RWPE2 (cell line): Measurements from ENCODE around the gene FBXO38.

Experiments used
- ATAC-seq: fragments of 200-7000 bp; cut with Tn5 transposase; 3 replicates; pipeline ENCODE4 v1.9.1; 2021; ENCODE audit warnings: low read depth
- DNase-seq: peaks from one replicate; pipeline ENCODE4 v3.0.0-alpha.2; 2020; ENCODE audit warnings: low spot score
- H3K27ac ChIP-seq: fragments of 450-650 bp; 2 replicates; pipeline ENCODE4 v1.5.1; 2017; ENCODE audit warnings: mild to moderate bottlenecking; ENCODE audit not compliant: poor library complexity, severe bottlenecking
- H3K27me3 ChIP-seq: fragments of 250-450 bp; sonication (Bioruptor Pico); 2 replicates; pipeline ENCODE4 v1.5.1; 2021; ENCODE audit warnings: mild to moderate bottlenecking, moderate library complexity; ENCODE audit not compliant: insufficient read depth, poor library complexity, severe bottlenecking
- H3K36me3 ChIP-seq: fragments of 250-450 bp; sonication (Bioruptor Pico); 2 replicates; pipeline ENCODE4 v1.5.1; 2020; ENCODE audit warnings: low read depth, mild to moderate bottlenecking, moderate library complexity
- H3K4me1 ChIP-seq: fragments of 250-450 bp; sonication (Bioruptor Pico); 2 replicates; pipeline ENCODE4 v1.5.1; 2021; ENCODE audit warnings: mild to moderate bottlenecking, moderate library complexity; ENCODE audit not compliant: insufficient read depth, poor library complexity, severe bottlenecking
- H3K4me3 ChIP-seq: fragments of 250-450 bp; sonication (Bioruptor Pico); 2 replicates; pipeline ENCODE4 v1.5.1; 2021; ENCODE audit warnings: mild to moderate bottlenecking, moderate library complexity; ENCODE audit not compliant: severe bottlenecking
- H3K9me3 ChIP-seq: fragments of 250-450 bp; sonication (Bioruptor Pico); 2 replicates; pipeline ENCODE4 v1.5.1; 2021; ENCODE audit warnings: mild to moderate bottlenecking, moderate library complexity; ENCODE audit not compliant: severe bottlenecking
- TF ChIP-seq, protein P1 (sequence below): fragments of 450-650 bp; IDR thresholded peaks from one replicate; pipeline ENCODE4 v1.5.1; 2017; ENCODE audit warnings: mild to moderate bottlenecking, moderate library complexity; ENCODE audit not compliant: poor library complexity, severe bottlenecking

Gene FBXO38

DNA sequence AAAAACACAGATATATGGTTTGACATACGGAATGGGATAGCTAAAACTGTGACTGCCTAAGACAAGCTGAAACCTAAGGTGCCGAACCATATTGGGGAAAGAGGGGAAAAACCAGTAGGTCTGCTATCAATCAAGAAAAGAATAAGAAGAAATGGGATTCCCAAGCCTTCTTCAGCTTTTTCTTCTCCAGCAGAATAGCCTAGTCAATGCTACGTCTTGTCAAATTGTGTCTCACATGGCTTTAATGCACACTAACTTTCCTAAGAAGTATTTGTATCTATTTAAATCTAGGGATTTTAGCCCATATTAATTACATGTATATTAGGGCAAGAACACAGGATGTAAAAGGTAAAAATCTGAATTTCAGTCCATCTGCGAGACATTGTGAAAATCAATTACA lies 797 bp upstream of the FBXO38 start:
- H3K4me1 ChIP-seq, result peaks cover 20% of the 10 kb centered on the region
- ATAC-seq (no peak), DNase-seq (no peak)
- H3K27me3 ChIP-seq, result no peaks in the 10 kb centered on the region
- no peaks in the 10 kb centered on the region for H3K9me3 ChIP-seq
- TF ChIP-seq, protein P1, sequence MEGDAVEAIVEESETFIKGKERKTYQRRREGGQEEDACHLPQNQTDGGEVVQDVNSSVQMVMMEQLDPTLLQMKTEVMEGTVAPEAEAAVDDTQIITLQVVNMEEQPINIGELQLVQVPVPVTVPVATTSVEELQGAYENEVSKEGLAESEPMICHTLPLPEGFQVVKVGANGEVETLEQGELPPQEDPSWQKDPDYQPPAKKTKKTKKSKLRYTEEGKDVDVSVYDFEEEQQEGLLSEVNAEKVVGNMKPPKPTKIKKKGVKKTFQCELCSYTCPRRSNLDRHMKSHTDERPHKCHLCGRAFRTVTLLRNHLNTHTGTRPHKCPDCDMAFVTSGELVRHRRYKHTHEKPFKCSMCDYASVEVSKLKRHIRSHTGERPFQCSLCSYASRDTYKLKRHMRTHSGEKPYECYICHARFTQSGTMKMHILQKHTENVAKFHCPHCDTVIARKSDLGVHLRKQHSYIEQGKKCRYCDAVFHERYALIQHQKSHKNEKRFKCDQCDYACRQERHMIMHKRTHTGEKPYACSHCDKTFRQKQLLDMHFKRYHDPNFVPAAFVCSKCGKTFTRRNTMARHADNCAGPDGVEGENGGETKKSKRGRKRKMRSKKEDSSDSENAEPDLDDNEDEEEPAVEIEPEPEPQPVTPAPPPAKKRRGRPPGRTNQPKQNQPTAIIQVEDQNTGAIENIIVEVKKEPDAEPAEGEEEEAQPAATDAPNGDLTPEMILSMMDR, result no peak
- H3K36me3 ChIP-seq, result peaks cover 14% of the 10 kb centered on the region
- peak overlapping the region; percentile 92 for H3K4me3 ChIP-seq
- H3K27ac ChIP-seq, result peak overlapping the region; percentile 57

DNA sequence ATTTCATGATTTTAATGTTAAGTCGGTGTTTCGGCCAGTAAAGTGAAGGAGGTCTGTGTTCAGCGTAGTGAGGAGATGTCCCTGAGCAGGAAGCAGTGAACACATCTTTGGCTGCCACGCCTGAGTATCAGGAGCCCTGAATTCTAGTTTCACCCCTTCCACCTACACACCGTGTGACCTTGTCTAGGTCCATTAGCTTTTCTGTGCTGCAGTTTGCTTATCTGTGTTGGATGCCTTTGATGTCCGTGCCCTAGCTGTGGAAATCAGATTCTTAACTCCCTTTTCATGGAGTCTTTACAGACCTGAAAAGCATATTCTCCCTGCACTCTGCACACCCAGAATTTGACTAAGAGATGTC lies 601 bp downstream of the FBXO38 start:
- peaks cover 20% of the 10 kb centered on the region for H3K4me1 ChIP-seq
- H3K27me3 ChIP-seq, result no peaks in the 10 kb centered on the region
- TF ChIP-seq, protein P1, result no peak
- no peaks in the 10 kb centered on the region for H3K9me3 ChIP-seq
- peak; percentile 3; the same call in 2 of the 3 replicates for ATAC-seq
- H3K36me3 ChIP-seq, result peaks cover 14% of the 10 kb centered on the region
- peak overlapping the region; percentile 92 for H3K4me3 ChIP-seq
- no peak for DNase-seq
- H3K27ac ChIP-seq, result peak overlapping the region; percentile 57

DNA sequence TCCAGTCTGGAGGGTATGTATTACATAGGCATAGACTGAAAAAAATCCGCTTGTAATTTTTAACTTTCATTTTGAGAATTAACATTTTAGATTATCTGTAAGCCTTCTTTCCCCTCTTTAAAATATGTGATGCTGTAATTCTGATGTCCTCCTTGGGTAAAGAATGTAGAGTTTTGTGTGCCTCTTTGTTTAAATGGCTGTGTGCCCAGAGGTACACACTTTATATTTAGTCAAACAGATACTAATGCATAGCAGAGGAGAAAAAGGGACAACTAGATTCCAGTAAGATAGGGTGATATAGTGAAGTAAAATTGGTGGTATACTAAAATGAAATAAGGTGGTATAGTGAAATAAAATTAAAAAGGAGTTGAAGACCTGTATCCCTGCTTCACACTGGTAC lies 1.3 kb downstream of the FBXO38 start:
- TF ChIP-seq, protein P1, result no peak

DNA sequence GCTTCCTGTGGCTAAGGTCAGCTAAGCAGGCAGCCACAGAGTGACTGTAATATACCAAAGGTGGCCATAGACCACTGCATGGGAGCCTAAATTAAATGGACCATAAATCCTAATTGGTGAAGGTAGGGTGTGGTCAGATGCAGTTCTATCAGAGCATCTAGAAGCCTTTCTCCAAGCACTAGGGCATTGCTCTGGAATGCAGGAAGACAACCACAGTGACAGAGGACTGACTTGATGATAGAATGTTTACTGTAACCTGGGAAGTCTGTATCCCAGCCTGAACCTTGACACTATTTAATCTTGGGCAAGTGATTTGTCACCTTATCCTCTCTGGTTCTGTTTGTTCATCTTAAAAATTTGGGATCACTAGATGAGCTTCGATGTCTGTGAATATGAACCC lies 2.3 kb downstream of the FBXO38 start:
- TF ChIP-seq, protein P1, result no peak
- H3K4me3 ChIP-seq, result no peak overlapping the region
- H3K4me1 ChIP-seq, result peaks cover 20% of the 10 kb centered on the region
- no peaks in the 10 kb centered on the region for H3K27me3 ChIP-seq
- ATAC-seq (no peak), DNase-seq (no peak)
- peaks cover 21% of the 10 kb centered on the region for H3K36me3 ChIP-seq
- H3K9me3 ChIP-seq, result no peaks in the 10 kb centered on the region
- no peak overlapping the region for H3K27ac ChIP-seq

More for the DNA sequence above, 1.3 kb downstream of the FBXO38 start:
- H3K27me3 ChIP-seq, result no peaks in the 10 kb centered on the region
- H3K4me1 ChIP-seq, result peaks cover 20% of the 10 kb centered on the region
- H3K27ac ChIP-seq, result no peak overlapping the region
- H3K9me3 ChIP-seq, result no peaks in the 10 kb centered on the region
- no peak overlapping the region for H3K4me3 ChIP-seq
- H3K36me3 ChIP-seq, result peaks cover 14% of the 10 kb centered on the region
- ATAC-seq (no peak), DNase-seq (no peak)

DNA sequence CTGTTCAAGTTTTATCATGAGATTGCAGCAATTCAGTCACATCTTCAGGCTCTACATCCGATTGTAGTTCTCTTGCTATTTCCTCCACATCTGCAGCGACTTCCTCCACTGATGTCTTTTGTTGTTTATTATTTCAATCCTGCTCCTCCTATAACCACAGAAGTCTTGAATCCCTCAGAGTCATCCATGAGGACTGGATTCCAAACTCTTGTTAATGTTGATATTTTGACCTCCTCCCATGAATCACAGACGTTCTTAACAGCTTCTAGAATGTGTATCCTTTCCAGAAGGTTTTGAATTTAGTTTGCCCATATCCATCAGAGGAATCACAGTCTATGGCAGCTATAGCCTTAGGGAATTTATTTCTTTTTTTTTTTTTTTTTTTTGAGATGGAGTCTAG lies 3.6 kb downstream of the FBXO38 start:
- no peak for DNase-seq
- Histone ChIP-seq H3K9me3 (no peaks in the 10 kb centered on the region), H3K27me3 (no peaks in the 10 kb centered on the region), H3K27ac (no peak overlapping the region), H3K4me1 (peaks cover 15% of the 10 kb centered on the region), H3K36me3 (peaks cover 29% of the 10 kb centered on the region), H3K4me3 (no peak overlapping the region)
- TF ChIP-seq, protein P1, result no peak
- no peak for ATAC-seq
